Measurements from ENCODE around the gene SDSL. TPM values are rescaled to one million over a fixed set of nuclear protein-coding genes. Genes with fewer than 3 reads are reported as not detected.

Gene SDSL
- total and polyA plus RNA-seq, 2 of the 13 experiments (the other 11 are each of a cell fraction or from before 2014, with no cell fraction given) = 1.2 to 1.7 TPM

DNA sequence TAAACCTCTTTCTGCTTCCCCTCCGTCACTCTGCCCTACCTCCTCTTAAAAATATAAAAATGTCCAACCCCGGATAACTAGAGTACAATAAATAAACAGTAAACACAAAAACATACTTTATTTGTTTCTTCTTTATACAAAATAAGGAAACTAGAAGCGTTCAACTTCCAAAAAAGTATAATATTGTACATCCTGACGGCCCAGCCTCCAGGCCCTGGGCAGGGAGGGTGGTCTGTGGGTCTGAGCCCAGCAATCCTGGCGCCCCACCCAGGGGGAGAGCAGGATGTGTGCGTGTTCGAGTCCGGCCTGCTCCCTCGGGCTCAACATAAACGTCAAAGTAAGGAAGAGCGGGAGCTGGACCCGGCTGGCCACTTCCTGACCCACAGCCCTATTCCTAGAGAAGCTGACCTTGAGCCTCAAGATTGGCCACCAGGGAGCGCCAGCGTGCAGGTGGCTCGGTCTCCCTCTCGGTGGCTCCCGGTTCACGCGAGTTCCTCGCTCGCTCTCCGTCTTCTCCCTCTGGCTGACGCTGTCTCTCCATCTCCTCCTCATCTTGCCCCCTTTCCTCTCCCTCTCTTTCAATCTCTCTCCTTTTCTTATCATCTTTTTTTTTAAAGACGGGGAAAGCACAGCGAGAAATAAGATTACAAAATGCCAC is 40.1 kb downstream of the SDSL start (continued):
- TF ChIP-seq, protein P1, sequence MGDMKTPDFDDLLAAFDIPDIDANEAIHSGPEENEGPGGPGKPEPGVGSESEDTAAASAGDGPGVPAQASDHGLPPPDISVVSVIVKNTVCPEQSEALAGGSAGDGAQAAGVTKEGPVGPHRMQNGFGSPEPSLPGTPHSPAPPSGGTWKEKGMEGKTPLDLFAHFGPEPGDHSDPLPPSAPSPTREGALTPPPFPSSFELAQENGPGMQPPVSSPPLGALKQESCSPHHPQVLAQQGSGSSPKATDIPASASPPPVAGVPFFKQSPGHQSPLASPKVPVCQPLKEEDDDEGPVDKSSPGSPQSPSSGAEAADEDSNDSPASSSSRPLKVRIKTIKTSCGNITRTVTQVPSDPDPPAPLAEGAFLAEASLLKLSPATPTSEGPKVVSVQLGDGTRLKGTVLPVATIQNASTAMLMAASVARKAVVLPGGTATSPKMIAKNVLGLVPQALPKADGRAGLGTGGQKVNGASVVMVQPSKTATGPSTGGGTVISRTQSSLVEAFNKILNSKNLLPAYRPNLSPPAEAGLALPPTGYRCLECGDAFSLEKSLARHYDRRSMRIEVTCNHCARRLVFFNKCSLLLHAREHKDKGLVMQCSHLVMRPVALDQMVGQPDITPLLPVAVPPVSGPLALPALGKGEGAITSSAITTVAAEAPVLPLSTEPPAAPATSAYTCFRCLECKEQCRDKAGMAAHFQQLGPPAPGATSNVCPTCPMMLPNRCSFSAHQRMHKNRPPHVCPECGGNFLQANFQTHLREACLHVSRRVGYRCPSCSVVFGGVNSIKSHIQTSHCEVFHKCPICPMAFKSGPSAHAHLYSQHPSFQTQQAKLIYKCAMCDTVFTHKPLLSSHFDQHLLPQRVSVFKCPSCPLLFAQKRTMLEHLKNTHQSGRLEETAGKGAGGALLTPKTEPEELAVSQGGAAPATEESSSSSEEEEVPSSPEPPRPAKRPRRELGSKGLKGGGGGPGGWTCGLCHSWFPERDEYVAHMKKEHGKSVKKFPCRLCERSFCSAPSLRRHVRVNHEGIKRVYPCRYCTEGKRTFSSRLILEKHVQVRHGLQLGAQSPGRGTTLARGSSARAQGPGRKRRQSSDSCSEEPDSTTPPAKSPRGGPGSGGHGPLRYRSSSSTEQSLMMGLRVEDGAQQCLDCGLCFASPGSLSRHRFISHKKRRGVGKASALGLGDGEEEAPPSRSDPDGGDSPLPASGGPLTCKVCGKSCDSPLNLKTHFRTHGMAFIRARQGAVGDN (CRISPR knock-in tag; IDR thresholded peaks at IDR 0.05) = peak; percentile 35
- TF ChIP-seq, protein P2, sequence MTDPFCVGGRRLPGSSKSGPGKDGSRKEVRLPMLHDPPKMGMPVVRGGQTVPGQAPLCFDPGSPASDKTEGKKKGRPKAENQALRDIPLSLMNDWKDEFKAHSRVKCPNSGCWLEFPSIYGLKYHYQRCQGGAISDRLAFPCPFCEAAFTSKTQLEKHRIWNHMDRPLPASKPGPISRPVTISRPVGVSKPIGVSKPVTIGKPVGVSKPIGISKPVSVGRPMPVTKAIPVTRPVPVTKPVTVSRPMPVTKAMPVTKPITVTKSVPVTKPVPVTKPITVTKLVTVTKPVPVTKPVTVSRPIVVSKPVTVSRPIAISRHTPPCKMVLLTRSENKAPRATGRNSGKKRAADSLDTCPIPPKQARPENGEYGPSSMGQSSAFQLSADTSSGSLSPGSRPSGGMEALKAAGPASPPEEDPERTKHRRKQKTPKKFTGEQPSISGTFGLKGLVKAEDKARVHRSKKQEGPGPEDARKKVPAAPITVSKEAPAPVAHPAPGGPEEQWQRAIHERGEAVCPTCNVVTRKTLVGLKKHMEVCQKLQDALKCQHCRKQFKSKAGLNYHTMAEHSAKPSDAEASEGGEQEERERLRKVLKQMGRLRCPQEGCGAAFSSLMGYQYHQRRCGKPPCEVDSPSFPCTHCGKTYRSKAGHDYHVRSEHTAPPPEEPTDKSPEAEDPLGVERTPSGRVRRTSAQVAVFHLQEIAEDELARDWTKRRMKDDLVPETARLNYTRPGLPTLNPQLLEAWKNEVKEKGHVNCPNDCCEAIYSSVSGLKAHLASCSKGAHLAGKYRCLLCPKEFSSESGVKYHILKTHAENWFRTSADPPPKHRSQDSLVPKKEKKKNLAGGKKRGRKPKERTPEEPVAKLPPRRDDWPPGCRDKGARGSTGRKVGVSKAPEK (CRISPR knock-in tag; IDR thresholded peaks at IDR 0.05; ENCODE audit: borderline replicate concordance) = 0 out of 2 replicates have a peak, but pooled peaks have one; percentile 47
- TF ChIP-seq, protein P3, sequence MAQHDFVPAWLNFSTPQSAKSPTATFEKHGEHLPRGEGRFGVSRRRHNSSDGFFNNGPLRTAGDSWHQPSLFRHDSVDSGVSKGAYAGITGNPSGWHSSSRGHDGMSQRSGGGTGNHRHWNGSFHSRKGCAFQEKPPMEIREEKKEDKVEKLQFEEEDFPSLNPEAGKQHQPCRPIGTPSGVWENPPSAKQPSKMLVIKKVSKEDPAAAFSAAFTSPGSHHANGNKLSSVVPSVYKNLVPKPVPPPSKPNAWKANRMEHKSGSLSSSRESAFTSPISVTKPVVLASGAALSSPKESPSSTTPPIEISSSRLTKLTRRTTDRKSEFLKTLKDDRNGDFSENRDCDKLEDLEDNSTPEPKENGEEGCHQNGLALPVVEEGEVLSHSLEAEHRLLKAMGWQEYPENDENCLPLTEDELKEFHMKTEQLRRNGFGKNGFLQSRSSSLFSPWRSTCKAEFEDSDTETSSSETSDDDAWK (CRISPR knock-in tag; IDR thresholded peaks at IDR 0.05) = no peak
- TF ChIP-seq, protein P4, sequence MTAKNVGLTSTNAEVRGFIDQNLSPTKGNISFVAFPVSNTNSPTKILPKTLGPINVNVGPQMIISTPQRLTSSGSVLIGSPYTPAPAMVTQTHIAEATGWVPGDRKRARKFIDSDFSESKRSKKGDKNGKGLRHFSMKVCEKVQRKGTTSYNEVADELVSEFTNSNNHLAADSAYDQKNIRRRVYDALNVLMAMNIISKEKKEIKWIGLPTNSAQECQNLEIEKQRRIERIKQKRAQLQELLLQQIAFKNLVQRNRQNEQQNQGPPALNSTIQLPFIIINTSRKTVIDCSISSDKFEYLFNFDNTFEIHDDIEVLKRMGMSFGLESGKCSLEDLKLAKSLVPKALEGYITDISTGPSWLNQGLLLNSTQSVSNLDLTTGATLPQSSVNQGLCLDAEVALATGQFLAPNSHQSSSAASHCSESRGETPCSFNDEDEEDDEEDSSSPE (CRISPR knock-in tag; IDR thresholded peaks at IDR 0.05) = no peak
- TF ChIP-seq ZFX (CRISPR knock-in tag; IDR thresholded peaks at IDR 0.05; ENCODE audit: low read depth) (0 out of 2 replicates have a peak, but pooled peaks have one; percentile 23), XRCC5 (optimal IDR thresholded peaks at IDR 0.05; ENCODE audit: low read length) (peak; percentile 82), AGO1 (IDR thresholded peaks at IDR 0.05; ENCODE audit: low read depth, low read length, poor library complexity, severe bottlenecking) (no peak), ATF7-NPFF (CRISPR knock-in tag; IDR thresholded peaks at IDR 0.05; ENCODE audit: low read depth) (no peak), ZNF367 (CRISPR knock-in tag; IDR thresholded peaks at IDR 0.05; ENCODE audit: borderline replicate concordance) (no peak), MTA1 (CRISPR knock-in tag; IDR thresholded peaks at IDR 0.05; ENCODE audit: borderline replicate concordance) (no peak), GABPB1 (CRISPR knock-in tag; IDR thresholded peaks at IDR 0.05) (peak; percentile 30; the same call in 1 of the 2 replicates), GATAD2A (CRISPR knock-in tag; IDR thresholded peaks at IDR 0.05) (0 out of 2 replicates have a peak, but pooled peaks have one; percentile 30), ZBTB8A (CRISPR knock-in tag; IDR thresholded peaks at IDR 0.05; ENCODE audit: borderline replicate concordance, low read depth) (no peak), ZNF501 (CRISPR knock-in tag; IDR thresholded peaks at IDR 0.05) (no peak)
